GM21619 (cell line): ENCODE data around the gene CDH6.

Experiments
- ATAC-seq: cut with Tn5 transposase; IDR thresholded peaks from one replicate; pipeline ENCODE4 v1.9.1; 2021; ENCODE audit not compliant: unreplicated experiment

Gene CDH6

DNA sequence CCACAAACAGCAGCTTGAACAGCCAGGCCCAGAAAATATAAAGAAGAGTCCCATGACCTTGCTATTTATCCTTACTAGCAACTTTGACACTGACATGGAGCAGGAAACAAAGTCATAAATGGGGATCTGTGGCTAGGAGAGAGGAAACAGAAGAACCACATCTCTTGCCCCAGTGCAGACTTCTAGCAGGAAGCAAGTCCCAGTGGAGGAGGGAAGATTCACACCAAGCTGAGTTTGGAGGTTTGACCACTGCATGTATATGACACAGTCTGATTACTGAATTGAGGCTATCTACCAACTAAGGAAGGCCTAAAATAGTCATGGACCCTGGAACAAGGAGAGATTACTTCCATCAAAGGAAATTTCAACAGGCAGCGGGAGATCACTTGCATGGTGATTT, 51.4 kb downstream of the CDH6 start:
- ATAC-seq: no peak

DNA sequence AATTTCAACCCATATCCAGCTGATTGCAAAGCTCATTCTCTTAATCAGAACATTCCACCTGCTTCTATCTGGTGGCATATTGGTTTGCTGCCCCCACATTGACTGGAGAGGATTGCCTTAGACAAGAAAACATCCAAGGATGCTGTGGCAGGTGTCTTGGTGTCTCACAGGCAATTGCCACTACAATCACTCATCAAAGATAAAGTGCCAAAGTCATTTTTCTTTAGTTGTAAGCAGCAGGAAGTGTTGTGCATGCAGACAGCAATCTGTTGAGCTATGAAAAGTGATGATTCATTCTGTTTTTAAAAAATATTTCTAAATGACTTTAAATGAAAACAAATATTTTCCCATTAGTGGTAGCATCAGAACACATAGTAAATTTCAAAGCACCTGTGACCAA, 53.9 kb downstream of the CDH6 start:
- no peak for ATAC-seq

DNA sequence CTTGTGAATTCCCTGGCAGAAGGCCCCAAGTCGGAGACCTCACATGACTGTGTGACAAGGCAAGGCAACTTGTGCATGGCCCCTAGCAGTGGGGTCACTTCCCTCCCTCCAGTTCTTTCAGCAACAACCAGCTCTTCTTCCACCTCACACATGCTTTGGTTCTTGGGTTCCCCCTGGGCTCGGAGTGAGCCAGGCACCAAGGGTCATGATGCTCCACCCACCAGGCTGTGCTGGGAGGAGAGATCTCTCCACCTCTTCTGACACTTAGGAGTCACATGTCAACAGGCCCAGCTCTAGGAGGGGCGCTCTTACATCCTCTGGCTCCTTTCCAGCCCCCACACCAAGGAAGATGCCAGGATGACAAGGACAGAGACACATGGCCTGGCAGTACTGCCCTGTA, 56.7 kb downstream of the CDH6 start:
- no peak for ATAC-seq

DNA sequence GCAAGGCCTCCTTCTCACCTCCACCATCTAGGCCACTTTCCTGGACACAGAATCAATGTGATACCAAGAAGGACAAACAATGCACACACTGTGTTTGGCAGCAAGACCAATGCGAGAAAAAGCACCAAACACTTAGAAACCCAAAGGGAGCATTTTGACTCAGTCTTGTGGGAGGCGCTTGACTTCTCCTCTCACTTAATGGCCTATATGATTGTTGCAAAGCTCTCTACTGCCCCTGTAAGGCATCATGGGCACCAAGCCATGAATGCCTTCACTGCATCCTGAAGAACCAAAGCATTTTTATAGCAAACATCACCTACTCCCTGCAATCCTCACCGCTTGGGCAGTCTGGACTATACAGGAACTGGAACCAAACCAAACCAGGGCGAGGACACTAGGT, 57.5 kb downstream of the CDH6 start:
- ATAC-seq: peak; percentile 54

DNA sequence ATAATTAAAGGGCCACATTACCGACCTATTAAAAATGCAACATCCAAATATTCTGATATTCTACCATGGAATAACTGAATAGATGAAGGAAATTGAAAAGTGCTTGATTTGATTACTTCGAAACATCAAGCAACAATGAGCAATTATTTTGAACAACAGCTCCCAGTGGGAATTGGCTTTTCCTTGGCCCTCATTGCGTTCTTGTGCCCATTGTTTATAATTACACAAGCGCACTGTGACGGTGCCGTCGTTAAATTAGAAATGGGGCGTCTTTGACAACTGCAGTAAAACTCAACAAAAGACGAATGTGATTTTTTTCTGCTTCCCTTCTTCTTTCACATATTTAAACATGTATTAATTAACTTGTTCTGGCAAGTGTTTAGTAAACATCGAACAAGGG, 61.6 kb downstream of the CDH6 start:
- ATAC-seq: no peak

DNA sequence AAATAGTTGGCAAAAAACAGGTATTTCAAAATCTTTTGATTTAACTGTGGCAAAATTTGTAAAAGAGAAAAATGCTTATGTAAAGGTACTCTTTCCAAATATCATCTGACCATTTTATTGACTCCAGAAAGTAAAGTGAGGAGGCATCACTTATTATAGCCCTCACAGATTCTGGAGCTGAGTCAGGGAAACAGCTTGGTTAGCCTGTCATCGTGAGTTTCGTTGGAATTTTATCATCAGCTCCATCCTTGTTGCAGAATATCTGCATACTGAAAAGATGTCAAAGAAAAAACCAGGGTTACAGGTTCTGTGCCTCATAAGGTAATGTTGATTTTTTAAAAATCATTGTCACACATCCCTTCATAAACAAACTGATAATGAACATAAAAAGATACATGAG, 74.8 kb downstream of the CDH6 start:
- ATAC-seq: no peak

DNA sequence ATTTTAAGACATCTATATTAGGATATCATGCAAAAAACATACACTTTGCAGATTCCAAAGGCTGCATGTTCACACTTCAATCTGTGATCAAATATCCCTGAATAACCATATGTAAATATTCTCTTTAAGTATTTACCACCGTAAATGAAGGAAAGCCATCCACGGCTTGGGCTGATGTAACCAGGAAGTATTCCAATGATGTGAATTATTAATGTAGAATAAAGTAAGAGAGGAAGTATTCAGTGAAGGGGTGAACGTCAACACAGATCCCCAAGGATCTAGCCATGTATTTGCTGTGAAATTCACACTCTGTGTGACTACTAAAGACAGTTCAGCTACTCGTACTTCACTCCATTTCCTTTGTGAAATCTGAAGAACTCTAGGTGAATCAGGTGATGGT, 75.2 kb downstream of the CDH6 start:
- ATAC-seq: no peak

DNA sequence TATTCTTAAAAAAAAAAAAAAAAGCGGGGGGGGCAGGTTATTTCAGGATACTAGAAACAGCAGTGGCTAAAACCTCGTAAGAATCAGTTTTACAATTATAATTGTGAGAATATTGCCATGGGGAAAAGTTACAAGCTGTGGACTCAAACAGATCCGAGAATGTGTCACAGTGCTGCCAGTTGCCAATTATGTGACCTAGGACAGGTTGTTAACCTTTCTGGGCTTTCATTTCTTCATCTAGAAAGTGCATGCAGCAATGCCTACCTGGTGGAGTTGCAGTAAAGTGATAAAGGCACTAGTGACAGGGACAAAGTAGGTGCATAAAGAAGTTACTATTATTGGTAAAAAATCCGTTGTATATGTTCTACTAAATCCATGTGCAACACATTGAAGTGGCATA, 75.8 kb downstream of the CDH6 start:
- no peak for ATAC-seq

DNA sequence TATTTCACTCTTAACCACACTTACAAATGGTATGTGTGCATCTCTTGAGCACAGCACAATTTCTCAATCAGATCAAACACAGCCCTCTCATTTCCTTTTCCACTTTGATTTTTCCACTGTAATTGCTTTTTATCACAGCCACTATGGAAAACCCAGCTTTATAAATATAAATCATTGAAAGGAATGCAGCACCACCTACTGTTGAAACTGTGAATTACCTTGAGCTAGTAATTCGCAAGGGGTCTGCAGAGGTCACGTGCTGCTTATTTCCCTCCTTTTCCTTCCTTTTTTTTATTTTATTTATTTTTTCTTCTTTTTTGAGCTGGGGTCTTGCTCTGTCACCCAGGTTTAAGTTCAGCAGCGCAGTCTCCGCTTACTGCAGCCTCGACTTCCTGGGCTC, 76.9 kb downstream of the CDH6 start:
- no peak for ATAC-seq

DNA sequence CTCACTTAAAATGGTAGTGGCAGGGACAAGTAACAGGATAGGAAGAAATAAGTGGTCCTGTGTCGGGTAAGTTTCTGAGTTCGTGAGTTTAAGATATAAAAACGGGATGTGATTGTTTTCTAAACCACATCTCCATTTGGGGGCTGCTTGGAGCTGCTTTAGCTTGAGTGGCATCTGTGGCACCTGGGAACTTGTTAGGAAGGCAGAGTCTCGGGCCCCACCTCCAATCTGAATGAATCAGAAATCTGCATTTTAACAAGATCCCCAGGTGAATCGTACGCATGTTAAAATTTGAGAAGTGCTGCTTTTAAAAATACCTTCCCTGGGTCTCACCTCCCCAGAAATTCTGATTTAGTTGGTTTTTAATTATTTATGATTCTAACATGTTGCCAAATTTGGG, 78.1 kb downstream of the CDH6 start:
- ATAC-seq: no peak

DNA sequence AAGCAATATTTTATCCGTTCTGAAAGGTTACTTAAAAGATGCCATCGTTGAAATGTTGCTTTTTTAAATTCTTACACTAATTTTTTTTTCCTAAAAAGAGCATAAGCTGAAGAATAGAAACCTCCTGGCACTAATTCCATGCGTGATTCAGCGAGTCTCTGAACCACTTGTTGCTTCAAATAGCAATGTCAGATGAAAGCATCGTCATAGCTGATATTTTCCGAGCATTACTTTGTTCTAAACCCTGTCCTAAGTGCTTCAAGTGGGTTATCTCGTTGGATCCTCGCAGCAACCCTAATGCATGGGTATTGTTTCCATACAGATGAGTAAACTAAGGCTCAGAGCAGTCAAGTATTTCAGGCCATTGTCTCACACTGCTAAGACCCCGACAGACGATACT, 79.7 kb downstream of the CDH6 start:
- no peak for ATAC-seq

DNA sequence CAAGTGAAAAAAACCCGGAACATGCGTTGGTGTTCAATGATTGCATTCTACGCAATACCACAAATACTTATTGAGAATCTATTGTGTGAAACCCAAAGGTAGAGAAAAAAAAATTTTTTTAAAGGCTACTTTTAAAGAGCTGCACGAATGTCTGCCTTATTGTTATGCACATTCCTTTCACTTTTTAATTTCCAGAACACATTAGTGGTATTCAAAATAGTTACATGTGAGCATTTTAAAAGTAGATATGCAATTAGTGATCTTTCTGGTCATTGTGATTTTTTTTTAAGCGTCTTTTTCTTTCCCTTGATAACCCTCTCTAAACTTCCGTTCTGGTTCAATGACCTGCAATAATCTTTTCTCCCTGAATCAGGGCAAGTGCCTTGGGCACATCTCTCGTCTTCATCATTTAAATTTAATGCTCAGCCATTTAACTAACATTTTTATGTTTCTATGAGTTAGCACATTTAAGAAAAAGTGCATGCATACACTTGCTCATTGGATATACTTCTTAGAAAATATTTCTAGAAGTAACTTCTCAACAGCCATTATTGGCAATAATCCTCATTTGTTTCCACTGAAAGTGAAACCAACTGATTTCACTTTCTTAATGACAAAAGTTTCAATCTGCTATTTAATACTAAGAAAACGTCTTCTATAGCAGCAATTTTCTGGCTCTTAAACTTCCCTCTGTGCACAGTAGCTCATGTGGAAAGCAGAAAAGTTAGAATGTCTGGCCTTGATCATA, 80.3 kb downstream of the CDH6 start:
- peak; percentile 78 for ATAC-seq

DNA sequence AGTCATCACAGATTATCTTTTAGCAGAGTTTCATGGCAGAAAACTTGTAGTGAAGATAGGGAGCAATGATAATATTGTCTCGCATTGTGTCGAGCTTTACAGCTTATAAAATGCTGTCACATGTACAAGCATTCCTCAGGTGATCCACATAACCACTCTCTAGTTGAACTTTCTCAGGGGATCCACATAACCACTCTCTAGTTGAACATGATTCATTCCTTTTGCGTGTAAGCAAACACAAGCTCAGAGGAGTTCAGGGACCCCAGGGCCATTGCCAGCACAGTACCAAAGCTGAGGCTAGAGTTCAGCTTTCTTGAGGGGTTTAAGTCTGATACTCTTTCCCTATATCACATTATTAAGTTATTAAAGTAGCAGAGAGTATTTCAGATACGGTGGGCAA, 86.7 kb downstream of the CDH6 start:
- ATAC-seq: no peak

DNA sequence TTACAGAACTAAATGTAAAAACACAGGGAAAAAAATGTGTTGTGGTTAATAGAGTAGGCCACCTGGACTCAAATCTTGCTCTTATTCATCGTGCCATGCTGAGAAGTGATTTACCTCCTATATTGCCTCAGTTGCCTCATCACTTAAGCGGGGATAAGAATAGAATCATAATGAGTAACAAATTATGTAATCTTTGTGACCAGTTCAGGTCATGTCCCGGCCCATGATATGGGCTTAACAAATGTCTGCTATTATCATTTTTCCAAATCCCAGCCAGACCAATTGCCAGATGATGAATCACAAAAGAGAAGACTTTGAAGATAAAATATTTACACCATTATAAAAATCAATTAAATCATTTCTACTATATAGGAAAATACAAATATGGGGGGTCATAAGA, 89.8 kb downstream of the CDH6 start:
- no peak for ATAC-seq

DNA sequence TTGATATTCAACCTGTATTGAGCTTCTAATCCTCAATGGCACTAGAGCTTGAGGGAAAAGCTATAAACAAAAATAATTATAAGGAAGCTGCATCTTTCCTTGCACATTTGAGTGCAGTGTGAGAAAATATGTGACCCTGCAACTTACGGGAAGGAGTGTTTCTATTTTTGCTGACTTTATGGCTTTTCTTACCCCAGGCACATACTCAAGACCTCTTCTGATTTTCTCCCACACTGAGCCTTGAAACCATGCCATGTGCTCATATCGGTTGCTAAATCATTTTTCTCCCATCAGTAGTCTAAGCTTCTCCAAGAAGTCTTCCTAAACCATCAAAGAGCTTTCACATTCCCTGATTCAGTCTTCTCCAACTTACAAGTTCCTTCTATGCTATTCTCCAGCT, 91.5 kb downstream of the CDH6 start:
- ATAC-seq: no peak

DNA sequence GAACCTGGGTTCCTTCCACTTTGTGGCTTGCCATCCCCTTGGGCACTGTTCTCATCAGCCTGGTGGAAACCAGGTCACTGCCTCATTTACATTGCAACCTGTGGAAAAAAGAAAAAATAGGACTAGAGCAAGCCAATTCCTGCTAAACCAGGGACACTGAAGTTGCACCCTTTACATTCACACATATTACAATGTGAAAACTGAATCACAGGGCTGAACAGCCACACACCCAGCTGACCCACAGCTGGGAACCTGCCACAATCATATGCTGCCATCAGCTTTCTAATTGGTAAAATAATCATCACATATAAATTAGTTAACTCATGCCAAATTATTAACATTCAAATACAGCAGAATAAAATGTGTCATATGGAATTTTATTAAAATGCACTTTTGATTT, 94.5 kb downstream of the CDH6 start:
- no peak for ATAC-seq

DNA sequence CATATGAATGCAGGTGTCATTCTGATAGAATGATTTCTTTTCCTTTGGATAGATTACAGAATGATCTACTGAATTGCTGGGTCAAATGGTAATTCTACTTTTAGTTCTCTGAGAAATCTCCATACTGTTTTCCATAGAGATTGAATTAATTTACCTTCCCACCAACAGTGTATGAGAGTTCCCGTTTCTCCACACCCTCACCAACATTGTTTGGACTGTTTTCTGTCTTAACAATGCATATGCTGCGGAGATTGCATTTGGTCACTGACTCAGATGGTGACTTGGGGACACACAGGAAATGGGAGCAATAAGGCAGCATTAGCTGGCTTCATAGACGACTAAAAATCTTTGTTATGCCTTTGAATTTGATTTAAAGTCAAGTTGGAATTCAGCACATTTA, 95.9 kb downstream of the CDH6 start:
- no peak for ATAC-seq

DNA sequence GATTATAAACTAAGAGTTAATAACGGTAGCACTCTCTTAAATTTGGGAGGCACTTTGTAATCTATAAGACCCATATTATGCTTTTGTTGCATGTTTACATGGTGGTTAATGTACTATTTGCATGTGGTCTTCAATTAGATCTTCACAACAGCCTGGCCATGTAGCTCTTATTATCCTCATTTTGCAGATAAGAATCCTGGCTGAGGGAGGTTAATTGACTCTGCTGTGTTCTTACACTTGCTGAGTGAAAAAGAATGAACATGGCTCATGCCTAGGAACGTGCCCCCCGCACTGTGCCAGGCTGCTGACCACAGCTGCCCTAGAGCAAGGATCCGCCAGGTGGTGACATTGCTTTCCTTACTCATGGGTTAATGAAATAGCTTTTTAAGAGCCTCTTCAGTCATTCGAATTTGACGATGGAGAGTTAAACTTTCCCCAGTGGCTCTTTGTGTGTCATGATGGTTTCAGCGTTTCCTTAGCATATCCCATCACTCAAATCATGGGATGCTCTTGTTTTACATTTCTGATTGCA, 97.9 kb downstream of the CDH6 start:
- ATAC-seq: no peak

DNA sequence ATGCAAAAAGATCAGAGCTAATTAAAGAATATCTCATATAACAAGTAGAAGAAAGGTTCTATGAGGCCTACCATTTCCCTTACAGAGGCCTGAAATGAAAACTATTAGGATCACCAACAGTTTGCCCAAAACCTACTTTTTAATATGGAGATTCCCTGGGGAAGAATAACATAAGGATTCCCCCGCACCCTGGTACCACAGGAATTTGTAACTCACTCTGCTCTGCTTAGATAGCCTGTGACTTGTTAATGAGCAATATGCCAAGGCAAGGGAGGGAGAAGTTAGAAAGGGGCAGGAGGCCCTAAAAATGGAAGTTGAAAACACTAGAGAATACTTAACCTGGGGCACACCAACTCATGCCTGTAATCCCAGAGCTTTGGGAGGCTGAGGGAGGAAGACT, 107.0 kb downstream of the CDH6 start:
- ATAC-seq: no peak

DNA sequence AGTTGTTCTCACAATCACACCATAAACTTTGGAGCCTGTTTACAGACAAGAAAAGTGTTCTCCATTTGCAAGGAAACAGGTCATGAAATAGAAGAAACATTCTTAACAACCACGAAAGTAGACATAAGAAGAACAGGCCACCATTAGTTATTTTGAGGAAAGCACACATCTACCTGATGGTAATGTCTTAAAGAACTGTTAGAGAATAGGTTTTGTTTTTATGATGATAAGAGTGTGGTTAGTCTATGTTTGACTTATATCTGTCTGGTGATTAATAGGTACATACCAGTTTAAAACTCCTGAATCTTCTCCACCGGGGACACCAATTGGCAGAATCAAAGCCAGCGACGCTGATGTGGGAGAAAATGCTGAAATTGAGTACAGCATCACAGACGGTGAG, 108.3 kb downstream of the CDH6 start:
- no peak for ATAC-seq

DNA sequence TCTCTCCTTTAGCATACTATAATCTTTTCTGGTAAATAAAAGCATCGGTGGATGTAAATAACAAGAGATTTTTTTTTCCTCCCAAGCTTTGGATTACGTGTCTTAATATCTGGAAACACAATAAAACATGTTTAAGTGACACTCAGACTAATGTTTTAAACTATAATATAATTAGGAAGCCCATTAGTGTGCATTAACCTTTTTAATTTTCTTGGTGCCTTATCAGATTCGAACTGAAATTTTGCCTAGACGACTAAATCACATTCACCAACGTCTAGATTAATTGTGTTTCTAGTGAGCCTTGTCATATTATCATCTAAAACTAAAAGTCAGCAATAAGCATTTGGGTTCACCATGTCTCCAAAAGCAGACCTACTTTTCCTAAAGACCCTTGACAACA, 110.2 kb downstream of the CDH6 start:
- ATAC-seq: no peak

DNA sequence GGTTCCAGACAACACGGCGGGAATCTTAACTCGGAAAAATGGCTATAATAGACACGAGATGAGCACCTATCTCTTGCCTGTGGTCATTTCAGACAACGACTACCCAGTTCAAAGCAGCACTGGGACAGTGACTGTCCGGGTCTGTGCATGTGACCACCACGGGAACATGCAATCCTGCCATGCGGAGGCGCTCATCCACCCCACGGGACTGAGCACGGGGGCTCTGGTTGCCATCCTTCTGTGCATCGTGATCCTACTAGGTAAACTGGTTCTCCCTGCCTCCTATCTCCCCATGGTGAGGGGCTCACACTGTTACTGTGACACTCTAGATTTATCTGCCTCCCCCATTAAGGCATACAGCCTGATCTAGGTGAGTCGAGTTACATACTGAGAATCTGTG, 124.2 kb downstream of the CDH6 start:
- no peak for ATAC-seq

DNA sequence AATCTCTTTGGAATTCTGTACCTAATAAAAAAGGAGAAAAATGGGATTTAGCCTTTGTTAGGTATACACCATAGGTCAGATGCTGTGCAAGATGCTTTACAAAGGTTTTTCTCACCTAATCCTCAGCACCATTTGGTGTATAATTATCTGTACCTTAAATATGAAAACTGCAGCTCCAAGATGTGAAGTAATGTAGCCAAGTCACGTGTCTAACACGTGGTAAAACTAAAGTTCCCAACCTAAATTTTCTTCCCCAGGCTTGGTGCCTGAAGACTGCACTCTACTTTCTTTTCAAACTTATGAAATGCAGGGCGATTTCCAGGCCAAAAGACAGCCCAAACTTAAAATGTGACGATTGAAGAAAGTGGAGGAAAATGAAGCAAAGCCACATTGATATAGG, 125.8 kb downstream of the CDH6 start:
- no peak for ATAC-seq
